ENCODE measurements around the gene IKZF5.
A peak's percentile ranks its signal among the peaks of the same experiment; 100 is the strongest.

IKZF5 gene

GRCh38 chr10:123007558-123008354, 839 bp downstream of the IKZF5 start:
- Mint-ChIP-seq H3K27me3 (peaks cover 3% of the 10 kb centered on the region), H3K4me3 (peak overlapping the region; percentile 100), H3K9me3 (no peaks in the 10 kb centered on the region), H3K4me1 (ENCODE audit: low read depth) (peaks cover 32% of the 10 kb centered on the region), H3K36me3 (ENCODE audit: low read depth) (peaks cover 21% of the 10 kb centered on the region), H3K27ac (peak overlapping the region; percentile 99)
- intact Hi-C loops (cut with micrococcal nuclease), result loop anchor here (1.0 to 2.0 kb wide), 3 partner anchors 27 to 147 kb away; partner anchors contain the start of genes BUB3, C10orf88 and PSTK

DNA sequence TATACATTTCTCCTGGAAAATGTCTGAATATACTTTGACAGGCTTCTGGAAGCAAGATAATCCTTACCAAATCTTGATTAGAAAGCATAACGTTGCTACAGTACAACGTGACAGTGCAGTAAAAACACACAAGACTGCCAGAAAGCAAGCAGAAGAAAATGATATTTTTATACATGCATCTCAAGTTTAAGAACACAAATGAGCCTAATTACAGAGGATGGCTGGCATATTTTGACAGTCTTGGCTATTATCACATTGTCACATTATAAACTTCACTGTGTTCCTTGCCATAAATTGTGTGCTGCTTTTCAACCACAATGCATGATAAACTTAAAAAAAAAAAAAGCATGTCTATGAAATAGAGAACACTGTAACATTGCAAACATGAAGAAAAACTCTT, 4.3 kb downstream of the IKZF5 start:
- Mint-ChIP-seq H3K27ac (no peak overlapping the region), H3K9me3 (no peaks in the 10 kb centered on the region), H3K36me3 (ENCODE audit: low read depth) (peaks cover 25% of the 10 kb centered on the region), H3K4me1 (ENCODE audit: low read depth) (peaks cover 35% of the 10 kb centered on the region), H3K4me3 (no peak overlapping the region), H3K27me3 (peaks cover 1% of the 10 kb centered on the region)
- intact Hi-C loops (cut with micrococcal nuclease), result no loop called here

GRCh38 chr10:123001370-123001769, 7.2 kb downstream of the IKZF5 start:
- Mint-ChIP-seq H3K9me3 (no peaks in the 10 kb centered on the region), H3K4me3 (no peak overlapping the region), H3K27me3 (no peaks in the 10 kb centered on the region), H3K36me3 (ENCODE audit: low read depth) (peaks cover 34% of the 10 kb centered on the region), H3K27ac (no peak overlapping the region), H3K4me1 (ENCODE audit: low read depth) (peaks cover 14% of the 10 kb centered on the region)
- intact Hi-C loops (cut with micrococcal nuclease), result no loop called here

- Mint-ChIP-seq H3K4me3 (no peak overlapping the region), H3K36me3 (ENCODE audit: low read depth) (peaks cover 46% of the 10 kb centered on the region), H3K4me1 (ENCODE audit: low read depth) (peaks cover 9% of the 10 kb centered on the region), H3K9me3 (no peaks in the 10 kb centered on the region), H3K27me3 (no peaks in the 10 kb centered on the region), H3K27ac (no peak overlapping the region)
- intact Hi-C loops (cut with micrococcal nuclease), result no loop called here
Measured at GRCh38 chr10:123000155-123000554, 8.4 kb downstream of the IKZF5 start.

GRCh38 chr10:122999347-122999746, 9.2 kb downstream of the IKZF5 start:
- H3K9me3 Mint-ChIP-seq, result no peaks in the 10 kb centered on the region
- peaks cover 54% of the 10 kb centered on the region for H3K36me3 Mint-ChIP-seq (ENCODE audit: low read depth)
- peaks cover 9% of the 10 kb centered on the region for H3K4me1 Mint-ChIP-seq (ENCODE audit: low read depth)
- no peak overlapping the region for H3K4me3 Mint-ChIP-seq
- H3K27me3 Mint-ChIP-seq, result no peaks in the 10 kb centered on the region
- H3K27ac Mint-ChIP-seq, result no peak overlapping the region
- intact Hi-C loops (cut with micrococcal nuclease), result no loop called here

DNA sequence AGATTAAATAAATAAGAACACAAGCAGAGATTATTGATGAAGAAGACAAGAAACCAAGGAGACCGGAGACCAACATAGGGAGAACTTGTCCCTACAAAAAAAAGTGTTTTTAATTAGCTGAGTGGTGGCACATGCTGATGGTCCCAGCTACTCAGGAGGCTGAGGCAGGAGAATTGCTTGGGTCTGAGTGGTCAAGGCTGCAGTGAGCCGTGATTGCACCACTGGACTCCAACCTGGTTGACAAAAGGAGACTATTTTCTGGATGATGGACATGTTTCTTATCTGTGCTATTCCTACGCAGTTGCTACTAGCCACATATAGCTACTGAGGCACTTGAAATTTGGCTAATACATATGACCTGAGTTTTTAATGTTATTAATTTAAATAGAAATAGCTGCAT, 9.7 kb downstream of the IKZF5 start:
- Mint-ChIP-seq H3K9me3 (no peaks in the 10 kb centered on the region), H3K4me1 (ENCODE audit: low read depth) (peaks cover 9% of the 10 kb centered on the region), H3K27me3 (no peaks in the 10 kb centered on the region), H3K4me3 (no peak overlapping the region), H3K36me3 (ENCODE audit: low read depth) (peaks cover 58% of the 10 kb centered on the region), H3K27ac (no peak overlapping the region)
- intact Hi-C loops (cut with micrococcal nuclease), result no loop called here

DNA sequence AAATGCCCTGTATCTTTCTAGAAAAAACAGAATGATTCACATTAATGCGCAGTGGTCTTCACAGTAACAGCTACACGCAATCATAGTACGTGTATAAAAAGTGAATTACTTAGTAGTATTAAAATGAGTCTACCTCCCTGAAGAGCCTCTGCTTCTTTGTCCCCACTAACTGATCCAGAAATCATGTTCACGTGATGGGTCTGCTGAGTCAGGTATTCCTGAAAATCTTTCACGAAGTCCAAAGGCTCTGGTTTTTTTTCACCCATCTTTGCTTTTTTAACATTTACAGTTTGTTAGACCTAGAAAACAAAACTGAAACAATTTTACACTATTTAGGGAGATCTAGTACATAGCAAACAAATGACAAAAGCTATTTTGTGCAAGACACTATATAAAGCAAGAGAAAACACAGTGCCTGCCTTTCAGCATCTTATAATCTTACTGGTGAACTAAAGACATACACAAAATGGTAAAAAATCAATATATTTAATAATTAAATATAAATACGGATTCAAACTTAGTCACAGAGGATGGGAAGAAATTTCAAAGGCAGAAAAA, 10.2 kb downstream of the IKZF5 start:
- Mint-ChIP-seq H3K27ac (no peak overlapping the region), H3K4me1 (ENCODE audit: low read depth) (peaks cover 9% of the 10 kb centered on the region), H3K27me3 (no peaks in the 10 kb centered on the region), H3K4me3 (no peak overlapping the region), H3K36me3 (ENCODE audit: low read depth) (peaks cover 62% of the 10 kb centered on the region), H3K9me3 (no peaks in the 10 kb centered on the region)
- intact Hi-C loops (cut with micrococcal nuclease), result no loop called here

- Mint-ChIP-seq H3K27me3 (no peaks in the 10 kb centered on the region), H3K9me3 (no peaks in the 10 kb centered on the region), H3K36me3 (ENCODE audit: low read depth) (peaks cover 63% of the 10 kb centered on the region), H3K27ac (no peak overlapping the region), H3K4me1 (ENCODE audit: low read depth) (peaks cover 9% of the 10 kb centered on the region), H3K4me3 (no peak overlapping the region)
- intact Hi-C loops (cut with micrococcal nuclease), result no loop called here
Measured at GRCh38 chr10:122997864-122998263, 10.7 kb downstream of the IKZF5 start.

DNA sequence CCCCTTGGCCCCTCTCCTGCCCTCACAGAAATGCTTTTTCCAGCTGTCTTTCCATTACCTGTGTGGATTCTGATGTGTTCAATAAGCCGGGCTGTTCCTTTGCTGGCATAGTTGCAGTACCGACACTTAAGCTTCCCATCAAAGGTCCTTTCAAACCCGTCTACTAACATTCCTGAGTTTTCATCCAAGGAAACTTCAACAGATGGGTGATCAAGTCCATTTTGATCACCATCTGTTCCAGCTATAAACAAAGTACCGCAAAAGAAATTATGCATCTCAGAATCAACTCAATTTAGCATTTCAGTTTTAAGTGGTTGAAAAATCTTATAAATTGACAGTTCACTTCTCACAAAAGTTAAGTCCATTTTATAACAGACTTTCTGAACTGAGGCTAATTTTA, 12.7 kb downstream of the IKZF5 start:
- Mint-ChIP-seq H3K27me3 (no peaks in the 10 kb centered on the region), H3K36me3 (ENCODE audit: low read depth) (peaks cover 61% of the 10 kb centered on the region), H3K27ac (no peak overlapping the region), H3K9me3 (no peaks in the 10 kb centered on the region), H3K4me3 (no peak overlapping the region), H3K4me1 (ENCODE audit: low read depth) (peaks cover 4% of the 10 kb centered on the region)
- intact Hi-C loops (cut with micrococcal nuclease), result no loop called here

- H3K36me3 Mint-ChIP-seq (ENCODE audit: low read depth), result peaks cover 70% of the 10 kb centered on the region
- H3K9me3 Mint-ChIP-seq, result no peaks in the 10 kb centered on the region
- no peaks in the 10 kb centered on the region for H3K4me1 Mint-ChIP-seq (ENCODE audit: low read depth)
- H3K4me3 Mint-ChIP-seq, result no peak overlapping the region
- H3K27me3 Mint-ChIP-seq, result no peaks in the 10 kb centered on the region
- no peak overlapping the region for H3K27ac Mint-ChIP-seq
- intact Hi-C loops (cut with micrococcal nuclease), result no loop called here
Measured at GRCh38 chr10:122993797-122994336, 14.7 kb downstream of the IKZF5 start.

GRCh38 chr10:122992031-122992585, 16.5 kb downstream of the IKZF5 start:
- intact Hi-C loops (cut with micrococcal nuclease), result no loop called here
- no peaks in the 10 kb centered on the region for H3K4me1 Mint-ChIP-seq (ENCODE audit: low read depth)
- no peaks in the 10 kb centered on the region for H3K9me3 Mint-ChIP-seq
- H3K27ac Mint-ChIP-seq, result no peak overlapping the region
- H3K4me3 Mint-ChIP-seq, result no peak overlapping the region
- peaks cover 61% of the 10 kb centered on the region for H3K36me3 Mint-ChIP-seq (ENCODE audit: low read depth)
- no peaks in the 10 kb centered on the region for H3K27me3 Mint-ChIP-seq

- H3K36me3 Mint-ChIP-seq (ENCODE audit: low read depth), result peaks cover 54% of the 10 kb centered on the region
- no peaks in the 10 kb centered on the region for H3K27me3 Mint-ChIP-seq
- no peaks in the 10 kb centered on the region for H3K4me1 Mint-ChIP-seq (ENCODE audit: low read depth)
- no peak overlapping the region for H3K27ac Mint-ChIP-seq
- no peaks in the 10 kb centered on the region for H3K9me3 Mint-ChIP-seq
- intact Hi-C loops (cut with micrococcal nuclease), result no loop called here
- no peak overlapping the region for H3K4me3 Mint-ChIP-seq
Measured at GRCh38 chr10:122990278-122990677, 18.3 kb downstream of the IKZF5 start.

DNA sequence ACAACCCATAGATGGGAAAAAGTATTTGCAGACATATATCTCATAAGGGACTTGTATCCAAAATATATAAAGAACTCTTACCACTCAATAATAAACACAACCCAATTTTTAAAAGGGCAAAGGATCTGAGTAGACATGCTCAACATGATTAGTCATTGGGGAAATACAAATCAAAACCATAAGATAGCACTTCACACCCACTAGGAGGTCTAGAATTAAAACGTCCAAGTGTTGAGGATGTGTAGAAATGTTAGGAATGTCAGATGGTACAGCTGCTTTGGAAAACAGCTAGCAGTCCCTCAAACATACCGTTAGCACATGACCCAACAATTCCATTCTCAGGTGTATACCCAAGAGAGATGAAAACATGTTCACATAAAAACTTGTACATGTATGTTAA, 20.1 kb downstream of the IKZF5 start:
- Mint-ChIP-seq H3K36me3 (ENCODE audit: low read depth) (peaks cover 46% of the 10 kb centered on the region), H3K27me3 (no peaks in the 10 kb centered on the region), H3K4me1 (ENCODE audit: low read depth) (no peaks in the 10 kb centered on the region), H3K27ac (no peak overlapping the region), H3K4me3 (no peak overlapping the region), H3K9me3 (no peaks in the 10 kb centered on the region)
- intact Hi-C loops (cut with micrococcal nuclease), result no loop called here

DNA sequence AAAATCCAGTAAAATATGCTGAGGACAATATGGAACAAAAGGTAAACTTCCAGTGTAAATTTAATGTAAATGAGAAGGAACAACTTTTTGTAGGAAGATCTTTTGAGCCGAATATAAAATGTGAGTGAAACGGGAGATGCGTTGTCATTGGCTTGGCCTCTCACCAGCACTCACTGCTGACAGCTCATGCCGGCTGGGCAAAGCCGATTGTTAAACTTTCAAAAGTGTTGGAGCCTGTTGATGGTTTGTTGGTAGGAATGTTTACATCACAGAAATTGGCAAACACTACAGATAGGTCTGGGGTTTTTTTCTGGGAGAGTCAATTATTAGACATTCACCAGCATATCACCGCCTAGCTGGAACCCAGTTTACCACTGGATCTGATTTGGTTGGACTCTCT, 22.3 kb downstream of the IKZF5 start:
- intact Hi-C loops (cut with micrococcal nuclease), result no loop called here
- Mint-ChIP-seq H3K9me3 (no peaks in the 10 kb centered on the region), H3K4me3 (no peak overlapping the region), H3K4me1 (ENCODE audit: low read depth) (no peaks in the 10 kb centered on the region), H3K27ac (no peak overlapping the region), H3K27me3 (no peaks in the 10 kb centered on the region), H3K36me3 (ENCODE audit: low read depth) (peaks cover 44% of the 10 kb centered on the region)
